Memory B cell (primary cell): ENCODE data around the gene CFHR4.
"Not testable (repeated sequence)": the region's sequence is repeated elsewhere in the genome, so short reads cannot be mapped to it uniquely, and the experiment has no call there.

Experiments
- ATAC-seq: fragments of 150-1000 bp; cut with Tn5 transposase; 2 replicates; pipeline ENCODE4 v1.10.0; 2021; ENCODE audit warnings: low read depth, mild to moderate bottlenecking, moderate library complexity
- DNase-seq, 2 donors: peaks; one replicate each; pipeline ENCODE4 v3.0.0; 2022; ENCODE audit warnings: low spot score in 2 of 2
- H3K27ac Mint-ChIP-seq: one replicate; pipeline ENCODE4 v1.8.0; 2022; ENCODE audit warnings: mild to moderate bottlenecking, moderate library complexity, mixed read lengths
- H3K27me3 Mint-ChIP-seq: one replicate; pipeline ENCODE4 v1.8.0; 2022; ENCODE audit warnings: mixed read lengths
- H3K36me3 Mint-ChIP-seq: one replicate; pipeline ENCODE4 v1.8.0; 2022; ENCODE audit warnings: mild to moderate bottlenecking, mixed read lengths
- H3K4me1 Mint-ChIP-seq: one replicate; pipeline ENCODE4 v1.8.0; 2022; ENCODE audit warnings: mixed read lengths
- H3K4me3 Mint-ChIP-seq: one replicate; pipeline ENCODE4 v1.8.0; 2022; ENCODE audit warnings: mild to moderate bottlenecking, moderate library complexity, mixed read lengths
- H3K9me3 Mint-ChIP-seq: one replicate; pipeline ENCODE4 v1.8.0; 2022; ENCODE audit warnings: mixed read lengths

Gene CFHR4

DNA sequence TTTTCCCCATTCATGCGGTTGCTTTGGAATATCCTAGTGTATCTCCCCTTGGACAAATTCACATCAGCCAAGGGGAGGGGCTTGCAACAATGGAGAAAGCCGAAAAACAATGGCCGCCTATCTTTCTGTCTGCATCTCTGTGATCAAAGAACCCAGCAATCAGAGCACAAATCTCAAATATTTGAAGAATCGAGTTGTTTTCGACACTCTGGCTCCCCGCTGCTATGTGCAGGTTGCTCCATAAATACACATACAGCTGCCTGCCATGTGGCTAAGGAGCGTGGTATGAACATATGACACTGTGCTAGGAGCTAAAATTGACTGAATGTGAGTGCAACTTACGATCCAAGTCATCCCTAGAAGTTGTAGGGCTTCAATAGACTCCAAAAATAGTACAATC, 8.5 kb downstream of the CFHR4 start:
- H3K27ac Mint-ChIP-seq: no peak overlapping the region
- H3K36me3 Mint-ChIP-seq: no peaks in the 10 kb centered on the region
- H3K4me3 Mint-ChIP-seq: no peak overlapping the region
- H3K4me1 Mint-ChIP-seq: no peaks in the 10 kb centered on the region
- ATAC-seq (no peak), DNase-seq (no peak)
- H3K9me3 Mint-ChIP-seq: no peaks in the 10 kb centered on the region
- H3K27me3 Mint-ChIP-seq: peaks cover 5% of the 10 kb centered on the region

DNA sequence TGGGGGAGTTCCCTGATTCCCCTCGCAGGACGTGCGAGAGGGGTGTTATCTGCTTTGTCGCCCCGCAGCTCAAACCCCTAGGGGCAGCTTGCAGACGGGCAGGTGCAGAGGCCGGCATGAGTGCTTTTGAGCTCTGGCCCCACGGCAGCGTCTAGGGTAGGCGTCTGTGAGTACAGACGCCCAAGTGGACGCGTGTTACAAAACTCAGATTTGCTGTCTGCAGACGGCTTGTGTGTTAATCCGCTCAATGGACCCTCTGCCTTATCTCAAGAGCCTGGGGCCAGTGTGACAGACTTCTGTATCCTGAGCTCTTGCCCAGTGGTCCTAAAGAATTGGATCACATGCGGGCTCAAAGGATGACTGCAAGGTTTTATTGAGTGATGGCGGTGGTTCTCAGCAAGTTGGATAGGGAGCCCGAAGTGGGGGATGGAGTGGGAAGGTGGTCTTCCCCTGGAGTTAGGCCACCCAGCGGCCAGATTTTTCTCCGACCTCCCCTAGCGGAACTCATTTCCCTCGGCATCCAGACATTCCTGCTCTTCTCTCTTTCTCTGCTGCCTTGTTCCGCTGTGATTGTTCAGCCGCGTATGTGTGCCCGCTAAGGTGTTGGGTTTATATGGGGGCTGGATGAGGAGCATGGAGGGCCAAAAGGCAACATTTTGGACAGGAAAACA, 9.4 kb downstream of the CFHR4 start:
- ATAC-seq: no peak
- Mint-ChIP-seq H3K27ac (no peak overlapping the region), H3K9me3 (no peaks in the 10 kb centered on the region), H3K4me3 (no peak overlapping the region), H3K4me1 (no peaks in the 10 kb centered on the region), H3K27me3 (peaks cover 5% of the 10 kb centered on the region), H3K36me3 (no peaks in the 10 kb centered on the region)
- no peak for DNase-seq

DNA sequence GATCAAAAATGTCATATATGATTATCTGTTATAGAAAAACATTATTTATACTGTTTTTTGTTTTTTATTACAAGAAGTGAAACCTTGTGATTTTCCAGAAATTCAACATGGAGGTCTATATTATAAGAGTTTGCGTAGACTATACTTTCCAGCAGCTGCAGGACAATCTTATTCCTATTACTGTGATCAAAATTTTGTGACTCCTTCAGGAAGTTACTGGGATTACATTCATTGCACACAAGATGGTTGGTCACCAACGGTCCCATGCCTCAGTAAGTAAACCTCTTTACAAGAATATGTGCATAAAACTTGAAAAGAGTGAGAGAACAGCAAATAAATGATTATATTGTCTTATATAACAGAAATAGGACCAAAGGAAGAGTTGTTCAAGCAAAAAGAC, 14.5 kb downstream of the CFHR4 start:
- Mint-ChIP-seq H3K4me1 (no peaks in the 10 kb centered on the region), H3K9me3 (no peaks in the 10 kb centered on the region), H3K36me3 (no peaks in the 10 kb centered on the region), H3K27me3 (peaks cover 3% of the 10 kb centered on the region), H3K27ac (no peak overlapping the region), H3K4me3 (no peak overlapping the region)
- ATAC-seq (no peak), DNase-seq (no peak)

DNA sequence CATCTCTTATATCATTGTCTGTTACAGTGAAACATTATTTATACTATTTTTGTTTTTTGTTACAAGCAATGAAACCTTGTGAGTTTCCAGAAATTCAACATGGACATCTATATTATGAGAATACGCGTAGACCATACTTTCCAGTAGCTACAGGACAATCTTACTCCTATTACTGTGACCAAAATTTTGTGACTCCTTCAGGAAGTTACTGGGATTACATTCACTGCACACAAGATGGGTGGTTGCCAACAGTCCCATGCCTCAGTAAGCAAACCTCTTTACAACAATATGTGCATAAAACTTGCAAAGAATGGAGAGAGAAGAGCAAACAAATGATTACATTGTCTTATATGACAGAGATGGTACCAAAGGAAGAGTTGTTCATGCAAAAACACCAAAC, 22.4 kb downstream of the CFHR4 start:
- Mint-ChIP-seq H3K4me3 (no peak overlapping the region), H3K27ac (no peak overlapping the region), H3K36me3 (no peaks in the 10 kb centered on the region), H3K4me1 (peaks cover 2% of the 10 kb centered on the region), H3K27me3 (peaks cover 2% of the 10 kb centered on the region), H3K9me3 (peaks cover 2% of the 10 kb centered on the region)
- no peak for ATAC-seq
- no peak for DNase-seq

DNA sequence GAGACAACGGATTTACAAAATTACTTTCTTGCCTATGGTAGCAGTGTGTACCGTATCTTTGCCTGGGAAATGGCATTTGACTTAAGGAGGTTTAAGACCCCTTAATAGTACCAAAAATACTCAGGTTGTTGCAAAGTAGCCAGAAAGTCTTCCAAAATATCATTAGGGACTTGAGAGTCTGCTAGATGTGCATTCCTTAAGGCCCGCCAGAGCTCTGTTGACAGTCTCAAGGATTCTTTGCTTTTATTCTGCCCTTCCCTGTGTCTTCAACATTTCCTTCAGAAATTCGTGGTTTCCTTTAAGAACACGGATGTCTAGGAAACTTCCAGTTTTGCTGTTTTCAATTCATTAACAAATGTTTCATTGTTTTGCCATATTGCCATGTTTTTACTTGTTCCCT, 24.4 kb downstream of the CFHR4 start:
- H3K36me3 Mint-ChIP-seq, H3K4me1 Mint-ChIP-seq, H3K27me3 Mint-ChIP-seq, H3K27ac Mint-ChIP-seq, H3K9me3 Mint-ChIP-seq, DNase-seq, ATAC-seq, H3K4me3 Mint-ChIP-seq: not testable (repeated sequence)

DNA sequence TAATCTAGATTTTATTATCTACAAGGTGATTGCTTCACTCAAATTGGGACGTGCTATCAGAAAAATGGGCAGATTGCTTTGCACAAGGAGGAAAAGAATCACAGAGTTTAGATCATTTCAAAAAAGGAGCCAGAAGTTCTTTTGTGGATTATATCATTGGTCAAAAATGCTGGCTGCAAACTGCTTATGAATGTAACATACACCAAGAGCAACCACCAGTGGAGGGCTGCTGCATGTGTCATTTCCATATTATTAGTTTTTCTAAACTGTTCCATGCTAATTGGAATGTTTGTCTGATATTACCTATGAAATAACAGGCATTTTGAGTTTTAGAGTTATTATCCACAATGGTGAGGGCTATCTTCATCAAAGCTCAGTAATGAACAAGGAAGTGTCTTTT, 39.0 kb downstream of the CFHR4 start:
- not testable (repeated sequence) for H3K9me3 Mint-ChIP-seq, H3K36me3 Mint-ChIP-seq, DNase-seq

DNA sequence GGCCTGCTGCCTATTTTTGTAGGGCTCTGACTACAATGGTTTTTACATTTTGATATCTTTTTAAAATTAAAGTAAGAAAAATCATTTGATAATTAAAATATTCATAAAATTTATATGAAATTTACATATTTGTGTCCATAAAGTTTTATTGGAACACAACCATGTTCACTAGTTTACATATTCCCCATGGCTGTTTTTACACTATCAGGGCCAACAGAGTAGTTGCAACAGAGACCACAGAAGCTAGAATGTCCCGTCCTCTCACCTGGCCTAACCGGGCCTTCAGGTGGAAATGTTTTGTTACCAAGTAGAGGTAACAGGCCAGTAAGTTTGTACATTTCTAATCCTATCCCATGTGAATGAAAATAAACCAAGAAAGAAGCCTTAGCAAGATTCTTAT, 45.0 kb downstream of the CFHR4 start:
- not testable (repeated sequence) for H3K36me3 Mint-ChIP-seq, H3K27ac Mint-ChIP-seq, H3K27me3 Mint-ChIP-seq, DNase-seq, H3K4me1 Mint-ChIP-seq, H3K4me3 Mint-ChIP-seq, ATAC-seq, H3K9me3 Mint-ChIP-seq

More for the DNA sequence above, 39.0 kb downstream of the CFHR4 start:
- not testable (repeated sequence) for H3K27ac Mint-ChIP-seq, H3K4me1 Mint-ChIP-seq, H3K27me3 Mint-ChIP-seq, H3K4me3 Mint-ChIP-seq, ATAC-seq

DNA sequence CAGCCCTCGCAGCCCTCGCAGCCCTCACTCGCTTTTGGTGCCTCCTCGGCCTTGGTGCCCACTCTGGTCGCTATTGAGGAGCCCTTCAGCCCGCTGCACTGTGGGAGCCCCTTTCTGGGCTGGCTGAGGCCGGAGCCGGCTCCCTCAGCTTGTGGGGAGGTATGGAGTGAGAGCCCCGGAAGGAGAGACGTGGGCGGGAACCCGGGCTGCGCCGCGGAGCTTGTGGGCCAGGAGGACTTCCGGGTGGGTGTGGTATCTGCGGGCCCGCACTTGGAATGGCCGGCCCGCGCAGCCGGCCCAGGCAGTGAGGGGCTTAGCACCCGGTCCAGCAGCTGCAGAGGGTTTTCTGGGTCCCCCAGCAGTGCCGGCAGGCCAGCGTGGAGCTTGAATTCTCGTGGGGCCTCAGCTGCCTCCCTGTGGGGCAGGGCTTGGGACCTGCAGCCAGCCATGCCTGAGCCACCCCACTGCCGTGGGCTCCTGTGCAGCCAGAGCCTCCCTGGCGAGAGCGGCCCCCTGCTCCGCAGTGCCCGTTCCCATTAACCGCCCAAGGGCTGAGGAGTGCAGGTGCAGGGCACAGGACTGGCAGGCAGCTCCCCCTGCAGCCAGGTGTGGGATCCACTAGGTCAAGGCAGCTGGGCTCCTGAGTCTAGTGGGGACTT, 45.8 kb downstream of the CFHR4 start:
- peaks cover 6% of the 10 kb centered on the region for H3K9me3 Mint-ChIP-seq
- no peaks in the 10 kb centered on the region for H3K4me1 Mint-ChIP-seq
- DNase-seq: no peak
- H3K4me3 Mint-ChIP-seq: no peak overlapping the region
- H3K27me3 Mint-ChIP-seq: no peaks in the 10 kb centered on the region
- no peaks in the 10 kb centered on the region for H3K36me3 Mint-ChIP-seq
- H3K27ac Mint-ChIP-seq: no peak overlapping the region
- no peak for ATAC-seq

DNA sequence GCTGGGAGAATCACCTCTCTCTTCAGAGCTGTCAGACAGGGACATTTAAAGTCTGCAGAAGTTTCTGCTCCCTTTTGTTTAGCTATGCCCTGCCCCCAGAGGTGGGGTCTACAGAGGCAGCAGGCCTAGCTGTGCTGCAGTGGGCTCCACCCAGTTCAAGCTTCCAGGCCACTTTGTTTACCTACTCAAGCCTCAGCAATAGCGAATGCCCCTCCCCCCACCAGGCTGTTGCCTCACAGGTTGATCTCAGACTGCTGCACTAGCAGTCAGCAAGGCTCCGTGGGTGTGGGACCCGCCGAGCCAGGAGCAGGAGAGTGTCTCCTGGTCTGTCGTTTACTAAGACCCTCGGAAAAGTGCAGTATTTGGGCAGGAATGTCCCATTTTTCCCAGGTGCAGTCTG, 53.6 kb downstream of the CFHR4 start:
- not testable (repeated sequence) for H3K27me3 Mint-ChIP-seq, H3K27ac Mint-ChIP-seq, ATAC-seq, H3K36me3 Mint-ChIP-seq, H3K4me3 Mint-ChIP-seq, DNase-seq, H3K4me1 Mint-ChIP-seq
- peaks cover 12% of the 10 kb centered on the region for H3K9me3 Mint-ChIP-seq

DNA sequence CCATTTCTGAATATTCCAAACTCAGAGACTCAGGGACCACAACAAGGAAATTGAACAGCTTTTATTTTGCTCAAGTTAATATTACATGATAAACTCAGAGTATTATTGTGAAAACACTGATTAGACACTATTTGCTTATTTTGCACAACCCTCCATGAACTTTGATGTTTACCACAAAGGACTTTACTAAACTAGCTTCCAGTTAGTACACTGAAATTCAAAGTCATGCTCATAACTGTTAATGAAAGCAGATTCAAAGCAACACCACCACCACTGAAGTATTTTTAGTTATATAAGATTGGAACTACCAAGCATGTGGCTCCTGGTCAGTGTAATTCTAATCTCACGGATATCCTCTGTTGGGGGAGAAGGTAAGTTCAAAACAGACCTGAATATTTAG, 55.7 kb downstream of the CFHR4 start, which contains the start of gene CFHR2:
Gene CFHR2, plus strand, starts transcription at position 171 of the 400 bp plus-strand sequence. Its CDS starts 143 bp downstream, at position 314.
- not testable (repeated sequence) for DNase-seq, H3K36me3 Mint-ChIP-seq, H3K4me3 Mint-ChIP-seq, H3K27ac Mint-ChIP-seq, H3K9me3 Mint-ChIP-seq, H3K27me3 Mint-ChIP-seq, ATAC-seq, H3K4me1 Mint-ChIP-seq

DNA sequence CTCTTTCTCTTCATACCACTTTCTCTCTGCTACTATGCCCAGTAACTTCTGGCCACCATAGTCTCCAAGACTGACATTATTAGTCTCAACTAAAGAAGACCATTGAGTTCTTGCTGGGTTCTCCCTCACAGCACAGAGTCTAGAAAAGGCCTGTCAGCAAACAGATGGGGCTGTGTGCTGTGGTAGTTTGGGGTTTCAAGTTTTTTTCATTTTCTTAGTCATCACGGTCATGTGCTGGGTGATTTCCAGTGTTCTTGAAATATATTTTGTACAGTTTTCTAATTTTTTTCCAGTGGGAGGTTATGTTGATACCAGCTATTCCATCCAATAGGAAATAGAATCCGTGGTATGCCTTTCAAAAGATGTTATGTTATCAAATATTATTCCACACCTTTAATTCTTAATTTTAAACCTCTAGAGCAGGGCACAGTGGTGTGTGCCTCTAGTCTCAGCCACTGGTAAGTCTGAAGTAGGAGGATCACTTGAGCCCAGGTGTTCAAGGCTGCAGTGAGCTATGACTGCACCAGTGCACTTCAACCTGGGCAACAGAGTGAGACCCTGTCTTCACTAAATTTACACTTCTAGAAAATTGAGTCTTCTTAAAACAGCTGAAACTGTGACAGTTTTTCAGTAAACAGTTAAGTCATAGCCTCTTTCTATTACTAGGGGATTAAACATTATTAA, 64.0 kb downstream of the CFHR4 start:
- H3K27me3 Mint-ChIP-seq: no peaks in the 10 kb centered on the region
- no peak overlapping the region for H3K4me3 Mint-ChIP-seq
- H3K9me3 Mint-ChIP-seq: peaks cover 6% of the 10 kb centered on the region
- ATAC-seq (no peak), DNase-seq (no peak)
- H3K4me1 Mint-ChIP-seq: no peaks in the 10 kb centered on the region
- H3K27ac Mint-ChIP-seq: no peak overlapping the region
- H3K36me3 Mint-ChIP-seq: no peaks in the 10 kb centered on the region

DNA sequence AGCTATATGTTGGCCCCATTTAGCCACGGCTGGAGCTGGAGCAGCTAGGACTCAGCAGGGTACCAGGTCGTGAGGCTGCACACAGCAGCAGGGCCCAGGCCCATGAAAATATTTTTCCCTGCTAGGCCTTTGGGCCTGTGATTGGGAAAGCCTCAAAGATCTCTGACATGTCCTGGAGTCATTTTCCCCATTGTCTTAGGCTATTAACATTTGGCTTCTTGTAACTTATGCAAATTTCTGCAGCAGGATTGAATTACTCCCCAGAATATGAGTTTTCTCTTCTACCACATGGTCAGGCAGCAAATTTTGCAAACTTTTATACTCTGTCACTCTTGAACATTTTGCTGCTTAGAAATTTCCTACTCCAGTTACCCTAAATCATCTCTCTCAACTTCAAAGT, 66.9 kb downstream of the CFHR4 start:
- DNase-seq: no peak
- Mint-ChIP-seq H3K4me3 (no peak overlapping the region), H3K4me1 (no peaks in the 10 kb centered on the region), H3K27ac (no peak overlapping the region), H3K27me3 (no peaks in the 10 kb centered on the region), H3K36me3 (no peaks in the 10 kb centered on the region), H3K9me3 (peaks cover 6% of the 10 kb centered on the region)
- no peak for ATAC-seq

DNA sequence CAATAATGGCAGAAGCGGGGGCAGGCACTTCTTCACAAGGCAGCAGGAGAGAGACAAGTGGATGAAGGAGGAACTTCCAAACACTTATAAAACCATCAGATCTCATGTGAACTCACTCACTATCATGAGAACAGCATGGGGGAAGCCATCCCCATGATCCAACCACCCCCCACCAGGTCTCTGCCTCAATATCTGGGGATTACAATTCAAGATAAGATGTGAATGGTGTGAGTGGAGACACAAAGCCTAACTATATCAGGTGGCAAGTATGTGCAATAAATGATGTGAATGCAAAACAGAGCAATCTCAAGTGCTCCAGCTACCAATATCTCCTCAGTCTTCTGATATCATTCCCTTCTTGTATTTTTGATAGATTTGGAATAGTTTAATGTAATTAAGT, 68.1 kb downstream of the CFHR4 start:
- no peaks in the 10 kb centered on the region for H3K36me3 Mint-ChIP-seq
- no peak overlapping the region for H3K27ac Mint-ChIP-seq
- no peak overlapping the region for H3K4me3 Mint-ChIP-seq
- H3K27me3 Mint-ChIP-seq: no peaks in the 10 kb centered on the region
- H3K4me1 Mint-ChIP-seq: no peaks in the 10 kb centered on the region
- ATAC-seq (no peak), DNase-seq (no peak)
- H3K9me3 Mint-ChIP-seq: peaks cover 6% of the 10 kb centered on the region

DNA sequence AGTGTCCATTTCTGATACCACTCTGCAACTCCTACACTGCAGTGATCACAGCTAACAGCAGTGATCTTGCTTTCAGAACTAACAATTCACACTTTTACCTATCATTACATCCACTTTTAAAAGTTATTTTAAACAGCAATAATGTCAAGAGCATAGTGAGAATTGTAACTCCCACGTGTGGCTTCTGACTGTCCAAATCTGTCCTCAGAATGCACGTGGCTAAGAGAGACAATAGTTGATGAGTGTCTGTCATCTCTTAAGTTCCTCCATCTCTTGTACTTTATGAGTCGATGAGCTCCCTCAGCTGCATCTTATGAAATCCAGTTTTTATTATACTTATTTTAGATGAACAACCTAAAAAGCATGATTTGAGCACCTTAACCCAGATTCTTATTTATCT, 73.0 kb downstream of the CFHR4 start:
- peaks cover 2% of the 10 kb centered on the region for H3K9me3 Mint-ChIP-seq
- H3K4me1 Mint-ChIP-seq: no peaks in the 10 kb centered on the region
- ATAC-seq (no peak), DNase-seq (no peak)
- no peak overlapping the region for H3K27ac Mint-ChIP-seq
- no peaks in the 10 kb centered on the region for H3K36me3 Mint-ChIP-seq
- no peak overlapping the region for H3K4me3 Mint-ChIP-seq
- no peaks in the 10 kb centered on the region for H3K27me3 Mint-ChIP-seq
